Activated T-cell treated with anti-CD3 and anti-CD28 coated beads, Interleukin-2, amount 50 U/mL, for 72 hours (primary cell): ENCODE measurements around the gene PAX8. TPM values are rescaled to one million over a fixed set of nuclear protein-coding genes. Genes with fewer than 3 reads are reported as not detected.

Source experiments
- ATAC-seq, 2 donors: fragments of 150-1000 bp; cut with Tn5 transposase; replicated peaks in 1 of 2; 2 replicates each; pipeline ENCODE4 v1.10.0; 2021; ENCODE audit warnings: moderate library complexity in 2 of 2, mild to moderate bottlenecking in 1 of 2
- DNase-seq, 2 donors: peaks; one replicate each; pipeline ENCODE4 v3.0.0; 2021 to 2022; ENCODE audit warnings: mixed read lengths in 1 of 2
- H3K27ac Mint-ChIP-seq: one replicate; pipeline ENCODE4 v1.8.0; 2022; ENCODE audit warnings: mild to moderate bottlenecking, moderate library complexity, mixed read lengths
- H3K27me3 Mint-ChIP-seq: one replicate; pipeline ENCODE4 v1.8.0; 2022; ENCODE audit warnings: low read depth, mixed read lengths
- H3K36me3 Mint-ChIP-seq, 2 donors: one replicate each; pipeline ENCODE4 v1.8.0; 2022; ENCODE audit warnings: mixed read lengths in 2 of 2, mild to moderate bottlenecking in 1 of 2; ENCODE audit not compliant: insufficient read depth in 2 of 2
- H3K4me1 Mint-ChIP-seq: one replicate; pipeline ENCODE4 v1.8.0; 2022; ENCODE audit warnings: low read depth, mixed read lengths
- H3K4me3 Mint-ChIP-seq, 2 donors: one replicate each; pipeline ENCODE4 v1.8.0; 2022; ENCODE audit warnings: mild to moderate bottlenecking in 2 of 2, mixed read lengths in 2 of 2, moderate library complexity in 2 of 2
- H3K9me3 Mint-ChIP-seq, 2 donors: one replicate each; pipeline ENCODE4 v1.8.0; 2022; ENCODE audit warnings: mixed read lengths in 2 of 2
- total RNA-seq, 2 donors: library from RNA; stranded (reverse); gene quantifications; one replicate each; pipeline ENCODE4 v1.2.3, GENCODE V29; 2022

The PAX8 gene
- total RNA-seq, 2 donors from 2014 or later: 3.0 to 4.3 TPM

DNA sequence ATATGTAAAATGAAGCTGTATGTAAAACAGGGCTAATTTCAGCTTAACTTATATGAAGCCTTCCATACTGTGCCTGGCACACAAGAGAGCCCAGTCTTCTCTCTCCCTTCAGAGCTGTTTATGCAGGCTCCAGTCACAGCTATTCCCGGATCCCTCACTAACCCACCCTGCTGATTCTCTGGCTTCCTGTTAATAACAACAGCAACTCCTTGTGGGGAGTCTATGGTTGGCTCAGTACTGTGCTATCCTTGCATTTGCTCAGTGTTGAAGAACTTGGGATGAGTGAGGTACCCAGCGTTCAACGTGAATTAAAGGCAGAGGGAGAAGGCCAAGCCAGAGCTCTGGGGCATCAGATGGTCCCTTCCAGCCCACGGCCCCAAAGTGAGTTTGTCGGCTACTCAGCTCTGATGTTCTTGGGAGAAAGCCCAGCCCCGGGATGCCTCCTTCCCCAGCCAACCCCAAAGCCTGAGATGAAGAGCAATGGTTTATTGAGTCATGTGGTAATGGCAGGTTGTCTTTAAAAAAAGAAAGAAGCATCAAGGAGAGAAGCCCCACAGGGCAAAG lies 61.7 kb downstream of the PAX8 start:
- Mint-ChIP-seq H3K36me3 (no peaks in the 10 kb centered on the region), H3K9me3 (no peaks in the 10 kb centered on the region), H3K27me3 (no peaks in the 10 kb centered on the region), H3K4me1 (peaks cover 19% of the 10 kb centered on the region), H3K27ac (no peak overlapping the region), H3K4me3 (no peak overlapping the region)
- DNase-seq: no peak
- no peak for ATAC-seq

DNA sequence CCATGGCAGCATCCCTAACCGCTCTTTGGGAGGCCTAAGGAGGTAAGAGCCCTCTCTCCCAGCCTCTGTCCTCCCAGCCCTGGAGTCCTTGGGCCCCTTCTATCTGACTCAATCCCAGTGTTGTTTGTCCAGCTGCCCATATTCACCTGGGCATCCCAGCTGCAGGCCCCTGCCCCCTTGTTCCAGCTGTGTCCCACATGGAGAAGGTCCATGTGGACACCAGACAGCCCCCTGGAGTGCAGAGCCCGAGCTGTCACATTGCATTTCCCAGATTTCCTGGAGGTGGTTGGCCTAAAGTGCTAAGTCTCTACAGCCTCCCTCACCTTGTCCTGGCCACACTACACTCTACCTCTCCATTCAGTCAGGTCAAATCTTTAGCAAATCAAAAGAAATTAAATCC lies 62.4 kb downstream of the PAX8 start:
- Mint-ChIP-seq H3K36me3 (no peaks in the 10 kb centered on the region), H3K4me1 (peaks cover 19% of the 10 kb centered on the region), H3K27me3 (no peaks in the 10 kb centered on the region), H3K27ac (no peak overlapping the region), H3K9me3 (no peaks in the 10 kb centered on the region), H3K4me3 (no peak overlapping the region)
- no peak for ATAC-seq
- DNase-seq: no peak

DNA sequence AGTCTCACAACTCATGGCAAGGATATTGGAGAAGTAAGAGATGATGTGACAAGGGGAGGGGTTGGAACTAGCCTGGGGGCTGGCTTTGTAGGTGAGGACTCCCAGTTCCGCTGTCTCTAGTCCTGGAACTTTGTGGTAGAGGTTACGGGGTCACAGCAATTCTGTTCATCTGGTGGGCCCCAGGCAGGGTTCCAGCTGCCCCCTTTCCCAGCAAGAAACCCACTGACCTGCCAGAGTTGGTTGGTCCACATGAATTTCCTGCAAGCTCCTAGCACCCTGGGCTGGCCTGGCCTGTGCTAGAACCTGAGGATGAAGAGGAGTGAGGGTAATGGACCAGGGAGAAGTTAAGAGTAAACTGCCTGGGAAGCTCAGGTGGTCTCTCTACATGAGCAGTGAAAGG lies 63.7 kb downstream of the PAX8 start:
- Mint-ChIP-seq H3K4me3 (no peak overlapping the region), H3K36me3 (no peaks in the 10 kb centered on the region), H3K4me1 (peaks cover 19% of the 10 kb centered on the region), H3K27me3 (no peaks in the 10 kb centered on the region), H3K9me3 (no peaks in the 10 kb centered on the region), H3K27ac (no peak overlapping the region)
- ATAC-seq (no peak), DNase-seq (no peak)

DNA sequence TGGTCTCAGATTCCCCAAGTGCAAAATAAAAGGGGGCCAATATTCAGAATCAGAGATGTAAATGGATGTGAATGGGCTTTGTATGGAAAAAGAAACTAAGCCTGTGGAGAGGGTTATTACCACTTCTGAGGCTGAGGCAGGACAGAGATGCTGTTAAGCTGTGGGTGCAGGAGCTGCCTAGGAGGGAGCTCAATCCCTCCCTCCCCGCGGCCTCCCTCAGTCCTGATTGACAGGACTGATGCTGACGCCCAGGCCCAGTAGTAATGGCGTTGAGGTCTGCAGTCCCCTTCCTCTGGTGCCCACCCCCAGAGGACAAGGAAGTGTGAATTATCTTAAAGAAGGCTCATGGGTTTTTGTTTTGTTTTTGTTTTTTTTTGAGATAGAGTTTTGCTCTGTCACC lies 64.6 kb downstream of the PAX8 start:
- Mint-ChIP-seq H3K4me3 (no peak overlapping the region), H3K36me3 (no peaks in the 10 kb centered on the region), H3K4me1 (peaks cover 19% of the 10 kb centered on the region), H3K27ac (no peak overlapping the region), H3K9me3 (no peaks in the 10 kb centered on the region), H3K27me3 (no peaks in the 10 kb centered on the region)
- ATAC-seq (no peak), DNase-seq (no peak)

DNA sequence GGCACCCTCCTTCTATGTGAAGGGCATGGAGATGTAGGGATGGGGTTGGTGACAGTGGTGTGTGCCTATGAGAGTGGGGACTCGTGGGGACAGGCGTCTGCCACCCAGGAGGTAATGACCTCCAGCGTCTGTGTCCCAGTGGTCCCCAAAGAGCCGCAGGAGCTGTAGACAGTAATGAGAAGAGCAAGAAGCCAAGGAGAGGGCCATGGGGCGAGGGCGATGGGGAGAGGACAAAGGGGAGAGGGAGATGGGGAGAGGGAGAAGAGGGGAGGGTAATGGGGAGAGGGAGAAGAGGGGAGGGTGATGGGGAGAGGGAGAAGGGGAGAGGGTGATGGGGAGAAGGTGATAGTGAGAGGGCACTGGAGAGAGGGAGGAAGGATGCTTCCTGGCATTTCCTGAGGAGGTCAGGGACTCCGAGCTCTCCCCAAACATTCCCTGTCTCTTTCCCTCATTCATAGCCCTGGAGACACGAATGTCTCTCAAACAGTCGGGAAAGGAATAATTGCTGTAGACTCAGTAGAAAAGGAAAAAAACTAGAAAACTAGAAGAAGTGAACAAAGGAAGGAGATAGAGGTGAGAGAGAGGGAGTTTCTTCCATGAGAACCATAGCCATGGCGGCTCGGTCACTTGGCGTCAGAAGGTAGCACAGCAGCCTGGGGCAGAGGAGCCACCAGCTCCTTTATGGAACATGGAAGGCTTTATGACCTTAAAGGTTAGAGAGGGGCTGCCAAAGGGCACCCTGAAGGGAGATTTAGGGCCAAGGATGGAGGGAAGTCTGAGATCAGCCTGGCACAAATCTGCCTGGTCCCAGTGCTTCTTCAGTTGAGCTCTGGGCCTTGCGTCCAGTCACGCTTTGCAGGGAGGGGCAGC lies 65.4 kb downstream of the PAX8 start:
- Mint-ChIP-seq H3K4me1 (peaks cover 14% of the 10 kb centered on the region), H3K36me3 (no peaks in the 10 kb centered on the region)

DNA sequence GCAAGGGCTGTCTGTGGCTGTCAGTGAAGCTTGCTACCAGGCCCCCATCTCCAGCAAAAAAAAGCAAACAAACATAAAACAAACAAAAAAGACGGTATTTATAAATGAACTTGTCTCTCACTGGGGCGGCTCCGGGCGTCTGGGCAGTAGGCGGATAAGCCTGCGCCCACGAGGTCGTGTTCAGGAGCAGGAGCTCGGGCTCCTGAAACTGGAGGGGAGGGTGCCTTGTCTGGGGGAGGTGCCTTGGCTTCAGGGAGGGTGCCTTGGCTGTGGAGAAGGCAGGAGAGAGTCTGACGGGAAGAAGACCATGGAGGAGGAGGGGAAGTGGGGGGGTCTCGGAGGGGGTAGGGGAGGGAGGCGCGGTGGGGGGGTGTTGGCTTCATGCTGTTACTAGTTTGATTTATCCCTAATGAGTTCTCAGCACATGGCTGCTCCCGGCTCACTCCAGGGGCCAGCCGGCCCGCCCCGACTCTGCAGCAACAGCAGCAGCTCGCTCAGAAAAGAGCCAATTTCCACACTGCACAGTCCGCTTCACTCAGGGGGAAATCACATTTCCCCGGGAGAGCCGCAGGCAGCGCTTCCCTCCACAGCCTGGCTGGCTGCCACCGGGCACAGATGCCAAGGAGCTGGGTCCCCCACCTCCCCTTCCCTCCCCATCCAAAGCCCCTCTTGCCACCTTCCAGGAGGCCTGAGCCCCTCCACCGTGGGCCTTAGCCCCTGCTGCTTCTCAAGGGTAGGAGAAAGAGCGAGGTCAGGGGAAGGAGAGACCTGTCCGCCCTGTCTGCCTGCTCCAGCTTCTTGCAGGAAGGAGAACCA lies 66.3 kb downstream of the PAX8 start:
- DNase-seq: no peak
- Mint-ChIP-seq H3K9me3 (no peaks in the 10 kb centered on the region), H3K36me3 (no peaks in the 10 kb centered on the region), H3K4me3 (no peak overlapping the region), H3K27ac (peak overlapping the region; percentile 22), H3K27me3 (no peaks in the 10 kb centered on the region), H3K4me1 (peaks cover 5% of the 10 kb centered on the region)
- ATAC-seq: peak in 1 of 2 donors; percentile 8

More for the DNA sequence above, 65.4 kb downstream of the PAX8 start:
- peak overlapping the region; percentile 15 for H3K27ac Mint-ChIP-seq
- DNase-seq (no peak), ATAC-seq (no peak)
- no peak overlapping the region for H3K4me3 Mint-ChIP-seq
- no peaks in the 10 kb centered on the region for H3K9me3 Mint-ChIP-seq
- no peaks in the 10 kb centered on the region for H3K27me3 Mint-ChIP-seq

DNA sequence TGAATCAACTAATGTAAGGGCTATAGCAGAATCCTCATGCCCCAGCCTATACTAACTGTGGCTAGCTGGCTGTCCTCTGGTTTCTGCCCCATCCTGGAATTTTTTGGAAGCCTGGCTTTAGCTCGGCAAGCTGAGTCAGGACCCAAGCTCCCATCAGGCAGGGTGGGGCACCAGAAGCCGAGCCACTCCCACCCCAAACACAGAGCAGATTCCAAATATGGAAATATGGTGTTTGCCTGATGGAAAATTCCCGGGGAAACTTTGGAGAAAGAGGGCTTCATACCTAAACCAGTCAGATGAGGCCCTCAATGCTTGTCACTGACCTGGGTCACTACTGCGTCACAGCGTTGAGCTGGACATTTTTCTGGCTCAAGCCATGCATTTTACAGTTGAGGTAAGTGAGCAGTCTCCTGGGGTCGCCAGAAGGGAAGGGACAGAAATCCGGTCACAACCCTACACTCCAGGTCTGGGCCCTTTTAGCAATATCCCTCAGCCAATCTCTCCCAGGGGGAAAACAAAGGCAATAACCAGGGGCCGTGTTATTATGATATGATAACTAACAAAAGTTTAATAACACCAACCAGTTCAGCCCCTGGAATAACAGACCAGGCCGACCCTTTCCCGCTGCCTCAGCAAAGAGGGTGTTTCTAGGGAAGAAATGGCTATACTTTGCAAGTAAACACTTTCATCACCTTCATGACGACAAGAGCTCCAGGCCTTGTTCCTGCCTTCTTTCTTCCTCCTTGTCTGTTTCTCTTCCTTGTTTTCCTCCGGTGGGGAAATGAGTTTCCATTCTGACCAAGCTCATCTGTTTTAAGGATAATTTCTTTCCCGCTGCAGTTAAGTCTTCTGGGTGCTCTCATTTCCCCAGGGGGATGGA lies 67.3 kb downstream of the PAX8 start:
- no peak for ATAC-seq
- Mint-ChIP-seq H3K4me1 (no peaks in the 10 kb centered on the region), H3K4me3 (no peak overlapping the region), H3K27me3 (no peaks in the 10 kb centered on the region), H3K27ac (no peak overlapping the region), H3K36me3 (no peaks in the 10 kb centered on the region), H3K9me3 (no peaks in the 10 kb centered on the region)
- DNase-seq: no peak

DNA sequence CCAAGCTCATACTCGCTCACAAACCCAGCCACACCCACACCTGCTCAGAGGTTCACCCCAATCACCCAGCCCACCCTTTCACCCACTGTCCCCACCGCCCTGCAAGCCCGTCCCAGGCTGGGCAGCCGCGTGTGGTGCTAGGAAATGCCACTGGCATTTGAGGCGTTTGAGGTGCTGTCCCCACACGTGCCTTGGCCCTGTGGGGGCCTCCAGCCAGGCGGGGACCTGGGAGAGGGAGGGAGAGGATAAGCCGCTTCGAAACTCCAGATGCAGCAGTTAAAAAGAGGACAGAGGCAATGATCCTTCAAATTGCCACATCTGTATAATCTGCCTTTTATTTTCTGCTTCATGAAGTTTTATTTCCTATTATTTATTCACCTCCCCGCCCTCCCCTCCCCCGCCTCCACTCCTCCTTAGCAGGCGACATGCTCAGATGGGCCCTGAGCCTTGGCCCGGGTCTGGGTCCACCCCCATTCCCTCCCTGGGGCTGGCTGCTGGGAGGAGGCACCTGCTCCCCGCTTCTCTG lies 69.0 kb downstream of the PAX8 start:
- Mint-ChIP-seq H3K27ac (no peak overlapping the region), H3K27me3 (no peaks in the 10 kb centered on the region), H3K36me3 (no peaks in the 10 kb centered on the region), H3K4me3 (no peak overlapping the region), H3K9me3 (no peaks in the 10 kb centered on the region), H3K4me1 (peaks cover 6% of the 10 kb centered on the region)
- DNase-seq (no peak), ATAC-seq (peak in 1 of 2 donors; percentile 20)

DNA sequence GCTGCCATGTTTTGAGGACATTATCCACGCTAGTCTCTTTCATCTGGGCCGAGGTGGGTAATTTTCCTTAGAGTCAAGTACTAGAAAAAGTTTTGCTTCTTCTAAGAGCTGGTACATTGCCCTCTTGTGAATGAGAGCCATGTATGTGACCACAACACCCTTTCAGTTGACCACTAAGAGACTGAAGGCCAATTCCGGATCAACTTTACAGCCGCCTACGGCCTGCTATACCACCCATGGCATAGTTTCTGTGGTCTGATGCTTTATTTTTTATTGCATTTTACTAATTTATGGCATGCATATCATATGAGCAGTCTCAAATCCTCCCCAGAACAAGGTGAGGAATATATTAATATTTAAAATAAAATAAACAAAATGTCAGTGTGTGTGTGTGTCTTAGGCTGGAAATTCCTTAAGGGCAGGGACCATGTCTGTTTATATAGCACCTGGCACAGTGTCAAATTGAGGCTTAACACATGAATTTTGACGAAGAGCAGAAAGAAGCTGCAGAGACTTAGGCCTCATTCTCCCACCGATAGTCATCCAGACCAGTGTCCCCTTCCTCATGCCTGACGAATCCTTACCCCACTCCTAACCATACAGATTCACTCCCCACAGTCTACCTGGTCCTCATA lies 69.6 kb downstream of the PAX8 start:
- no peaks in the 10 kb centered on the region for H3K27me3 Mint-ChIP-seq
- H3K9me3 Mint-ChIP-seq: no peaks in the 10 kb centered on the region
- DNase-seq (no peak), ATAC-seq (no peak)
- H3K36me3 Mint-ChIP-seq: no peaks in the 10 kb centered on the region
- H3K27ac Mint-ChIP-seq: no peak overlapping the region
- H3K4me3 Mint-ChIP-seq: no peak overlapping the region
- H3K4me1 Mint-ChIP-seq: peaks cover 8% of the 10 kb centered on the region

DNA sequence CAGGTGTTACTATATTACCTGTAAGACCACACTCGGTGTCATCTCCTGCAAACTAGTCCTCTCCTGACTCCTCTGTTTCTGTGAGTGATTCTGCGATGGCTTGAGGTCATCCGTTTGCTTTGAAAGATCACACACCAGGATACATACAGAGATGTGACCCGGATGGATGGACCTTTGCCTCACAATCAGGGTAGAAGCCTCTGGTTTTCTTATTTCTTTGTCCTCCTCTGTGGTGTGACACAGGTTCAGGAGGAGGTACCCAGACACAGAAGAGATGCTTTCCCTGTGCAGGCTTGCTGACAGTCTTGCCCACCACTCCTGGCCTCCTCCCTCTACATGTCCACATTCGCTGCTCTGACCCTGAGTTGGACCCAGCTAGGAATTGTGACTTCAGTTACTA lies 70.3 kb downstream of the PAX8 start:
- DNase-seq (no peak), ATAC-seq (no peak)
- Mint-ChIP-seq H3K4me1 (peaks cover 15% of the 10 kb centered on the region), H3K27me3 (no peaks in the 10 kb centered on the region), H3K27ac (no peak overlapping the region), H3K9me3 (no peaks in the 10 kb centered on the region), H3K4me3 (no peak overlapping the region), H3K36me3 (no peaks in the 10 kb centered on the region)

DNA sequence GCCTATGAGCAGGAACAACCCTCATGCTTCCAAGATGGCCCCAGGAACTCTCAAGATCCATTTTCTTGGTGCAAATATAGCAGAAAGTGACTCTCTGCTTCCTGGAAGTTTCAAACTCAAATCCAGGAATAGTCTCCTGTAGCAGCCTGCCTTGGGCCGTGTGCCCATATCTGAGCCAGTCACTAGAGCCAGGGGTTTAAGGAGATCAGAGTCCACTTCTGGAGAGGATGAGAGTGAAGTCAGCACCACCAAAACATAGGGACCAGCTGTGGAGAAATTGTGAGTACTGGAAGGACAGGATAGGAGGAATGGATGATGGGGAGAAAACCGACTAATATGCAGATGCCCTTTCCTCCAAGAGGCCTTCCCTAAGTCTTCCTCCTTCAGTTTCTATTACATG lies 71.7 kb downstream of the PAX8 start:
- DNase-seq (no peak), ATAC-seq (no peak)
- no peaks in the 10 kb centered on the region for H3K27me3 Mint-ChIP-seq
- no peak overlapping the region for H3K27ac Mint-ChIP-seq
- peaks cover 0 to 3% of the 10 kb centered on the region in 2 donors for H3K36me3 Mint-ChIP-seq
- peaks cover 19% of the 10 kb centered on the region for H3K4me1 Mint-ChIP-seq
- no peaks in the 10 kb centered on the region for H3K9me3 Mint-ChIP-seq
- no peak overlapping the region for H3K4me3 Mint-ChIP-seq

DNA sequence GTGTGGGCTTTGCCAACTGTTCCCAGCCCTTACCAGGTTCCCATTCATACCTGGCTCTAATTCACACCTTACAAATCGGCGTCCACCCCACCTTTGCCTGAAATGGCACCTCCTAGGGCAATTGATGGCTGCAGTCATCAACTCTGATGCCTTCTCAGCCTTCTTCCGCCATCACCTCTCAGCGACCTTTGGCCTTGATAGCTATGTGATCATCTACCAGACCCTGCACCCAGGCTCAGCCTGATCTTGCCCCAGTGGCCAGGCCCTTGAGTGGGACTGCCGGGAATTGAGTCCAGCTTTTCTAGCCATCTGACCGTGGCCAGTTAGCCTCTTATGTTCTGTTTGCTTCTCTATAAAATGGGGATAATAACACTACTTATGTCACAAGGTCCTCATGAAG lies 72.5 kb downstream of the PAX8 start:
- no peak for ATAC-seq
- peaks cover 0 to 3% of the 10 kb centered on the region in 2 donors for H3K36me3 Mint-ChIP-seq
- no peak for DNase-seq

More for the DNA sequence above, 72.5 kb downstream of the PAX8 start:
- Mint-ChIP-seq H3K27me3 (no peaks in the 10 kb centered on the region), H3K4me1 (peaks cover 19% of the 10 kb centered on the region), H3K4me3 (no peak overlapping the region), H3K27ac (peak overlapping the region; percentile 67), H3K9me3 (no peaks in the 10 kb centered on the region)
